HCT116 (cell line): ENCODE data around the gene JPT1. TPM values are rescaled to one million over a fixed set of nuclear protein-coding genes. Genes with fewer than 3 reads are reported as not detected.
"Not testable (repeated sequence)": the region's sequence is repeated elsewhere in the genome, so short reads cannot be mapped to it uniquely, and the experiment has no call there.

Source experiments
- ATAC-seq: fragments of 200-7000 bp; cut with Tn5 transposase; 2 replicates; pipeline ENCODE4 v1.9.1; 2020; ENCODE audit warnings: mild to moderate bottlenecking, moderate library complexity
- BruUV-seq: library from RNA; stranded (reverse); fragments of 400-500 nt; replicated peaks from 2 replicates; lab custom pipeline; 2021; lab: Mats Ljungman, UMichigan
- CTCF ChIA-PET: fragments of 300-600 bp; sonication (Branson Sonifier 250); formaldehyde crosslinking; loops from one replicate; lab custom pipeline; 2021; ENCODE audit warnings: antibody characterized with exemption; lab: Charles Lee
- POLR2A ChIA-PET: fragments of 300-600, 350-600 bp; sonication (Branson Sonifier 250); formaldehyde crosslinking; loops from one replicate; lab custom pipeline; 2021; ENCODE audit warnings: antibody characterized with exemption; lab: Charles Lee
- RAD21 ChIA-PET, 2 experiments: fragments of 300-600 bp; sonication (Branson Sonifier 250); formaldehyde crosslinking; loops; one replicate each; lab custom pipeline; 2023; ENCODE audit warnings: low total read pairs in 2 of 2; ENCODE audit not compliant: uncharacterized antibody in 2 of 2, unreplicated experiment in 2 of 2, low non-redundant PET in 1 of 2; lab: Charles Lee
- DNase-seq: peaks from one replicate; pipeline ENCODE4 v3.0.0-alpha.2; 2010; ENCODE audit warnings: low read depth, low spot score
- H2AFZ ChIP-seq: fragments of 200-600 bp; shearing (Covaris generic), sonication (generic); 2 replicates; pipeline ENCODE4 v1.6.1; 2017; ENCODE audit warnings: low read depth, mixed run types, mixed read lengths, antibody characterized with exemption, low read length; ENCODE audit not compliant: poor library complexity, severe bottlenecking
- H3K27ac ChIP-seq: 2 replicates; pipeline ENCODE4 v1.5.1; 2012; ENCODE audit warnings: low read depth, low read length
- H3K27me3 ChIP-seq: fragments of 200-600 bp; sonication (generic); 2 replicates; pipeline ENCODE4 v1.6.1; 2016; ENCODE audit warnings: mixed run types, low read length, mixed read lengths; ENCODE audit not compliant: insufficient read depth
- H3K36me3 ChIP-seq, 2 experiments: fragments of 200-500 bp in 1 of 2; fragments of 200-600 bp in 1 of 2; sonication (Bioruptor generic) in 1 of 2; sonication (generic) in 1 of 2; 2 replicates each; pipeline versions ENCODE4 v1.5.1 to v1.6.1; 2014 to 2016; ENCODE audit warnings: low read length in 2 of 2, inconsistent platforms in 1 of 2, mixed read lengths in 1 of 2, mixed run types in 1 of 2; ENCODE audit not compliant: insufficient read depth in 2 of 2, control insufficient read depth in 1 of 2
- H3K4me1 ChIP-seq, 2 experiments: fragments of 200-600 bp in 1 of 2; sonication (generic) in 1 of 2; 2 replicates each; pipeline versions ENCODE4 v1.5.1 to v1.6.1; 2012 to 2017; ENCODE audit warnings: low read length in 2 of 2, inconsistent platforms in 1 of 2, mild to moderate bottlenecking in 1 of 2, mixed read lengths in 1 of 2, mixed run types in 1 of 2, moderate library complexity in 1 of 2; ENCODE audit not compliant: insufficient read depth in 2 of 2, control insufficient read depth in 1 of 2
- H3K4me2 ChIP-seq: fragments of 200-600 bp; sonication (generic); 2 replicates; pipeline ENCODE4 v1.6.1; 2017; ENCODE audit warnings: mixed run types, low read length, mixed read lengths
- H3K4me3 ChIP-seq, 2 experiments: fragments of 200-600 bp in 1 of 2; sonication (generic) in 1 of 2; replicated peaks in 1 of 2; 2 replicates each; pipeline ENCODE4 v1.5.1; 2011 to 2016; ENCODE audit warnings: low read length in 2 of 2, control low read depth in 1 of 2, low read depth in 1 of 2, mild to moderate bottlenecking in 1 of 2, mixed read lengths in 1 of 2, mixed run types in 1 of 2
- H3K79me2 ChIP-seq: fragments of 200-600 bp; sonication (generic); 2 replicates; pipeline ENCODE4 v1.6.1; 2017; ENCODE audit warnings: mild to moderate bottlenecking, mixed run types, low read length, moderate library complexity, mixed read lengths; ENCODE audit not compliant: insufficient read depth
- H3K9ac ChIP-seq: fragments of 200-600 bp; sonication (generic); 2 replicates; pipeline ENCODE4 v1.6.1; 2016; ENCODE audit warnings: low read length, mixed read lengths
- H3K9me2 ChIP-seq: fragments of 200-600 bp; sonication (generic), shearing (Covaris generic); 2 replicates; pipeline ENCODE4 v1.6.1; 2017; ENCODE audit warnings: mixed run types, mild to moderate bottlenecking, moderate library complexity; ENCODE audit not compliant: insufficient read depth
- H3K9me3 ChIP-seq, 2 experiments: fragments of 200-500 bp in 1 of 2; fragments of 200-600 bp in 1 of 2; sonication (Bioruptor generic) in 1 of 2; sonication (generic) in 1 of 2; 2 replicates each; pipeline ENCODE4 v1.6.1; 2014 to 2017; ENCODE audit warnings: low read length in 2 of 2, mixed read lengths in 2 of 2, inconsistent platforms in 1 of 2, low read depth in 1 of 2, mild to moderate bottlenecking in 1 of 2, mixed run types in 1 of 2, moderate library complexity in 1 of 2; ENCODE audit not compliant: control insufficient read depth in 1 of 2, insufficient read depth in 1 of 2
- H4K20me1 ChIP-seq: fragments of 200-600 bp; sonication (generic), shearing (Covaris generic); 2 replicates; pipeline ENCODE4 v1.6.1; 2017; ENCODE audit warnings: mixed run types, mild to moderate bottlenecking, moderate library complexity; ENCODE audit not compliant: insufficient read depth
- POLR2AphosphoS5 ChIP-seq: IDR thresholded peaks from 2 replicates; pipeline ENCODE4 v1.6.1; 2011; ENCODE audit warnings: mild to moderate bottlenecking, low read depth, low read length, moderate library complexity
- ZFX ChIP-seq: fragments of 450-650 bp; IDR thresholded peaks from 2 replicates; pipeline ENCODE4 v1.6.1; 2017
- intact Hi-C: fragments of 100-400 bp; cut with micrococcal nuclease; formaldehyde crosslinking; loops from 2 replicates; pipeline ENCODE4 v1.10.0; 2022
- total RNA-seq: library from RNA; stranded (reverse); gene quantifications from one replicate; pipeline ENCODE4 v1.2.1, GENCODE V29; 2021; ENCODE audit not compliant: unreplicated experiment

The JPT1 gene
- total RNA-seq, 1 experiment from 2014 or later = 575 TPM

GRCh38 chr17:75133001-75133400, 21.3 kb downstream of the JPT1 start:
- Histone ChIP-seq H3K36me3 (peaks cover 12 to 43% of the 10 kb centered on the region in 2 experiments; a peak in 2 of 4 replicates), H3K79me2 (peaks cover 49% of the 10 kb centered on the region), H3K9ac (no peak overlapping the region), H3K4me1 (peaks cover 23 to 55% of the 10 kb centered on the region in 2 experiments; a peak in 3 of 4 replicates), H2AFZ (no peak overlapping the region), H4K20me1 (peaks cover 4% of the 10 kb centered on the region; the same call in 1 of the 2 replicates), H3K9me2 (no peaks in the 10 kb centered on the region), H3K4me2 (peak overlapping the region; percentile 17; the same call in 1 of the 2 replicates), H3K27ac (peak overlapping the region; percentile 99), H3K4me3 (no peak overlapping the region), H3K27me3 (no peaks in the 10 kb centered on the region), H3K9me3 (no peaks in the 10 kb centered on the region)
- intact Hi-C loops = no loop called here
- DNase-seq (no peak), ATAC-seq (no peak)
- RAD21 ChIA-PET = interaction anchor here in 1 of 2 experiments (0.9 to 1.6 kb wide), 2 partner anchors 19 to 69 kb away, joined by 3 to 4 read pairs; no protein-coding TSS in a partner anchor
- TF ChIP-seq ZFX (no peak), POLR2AphosphoS5 (peak; percentile 30; the same call in 1 of the 2 replicates)
- TSS peak; percentile 48 for BruUV-seq
- POLR2A ChIA-PET = interaction anchor here (0.7 to 1.9 kb wide), 5 partner anchors 9 to 302 kb away, joined by 3 to 6 read pairs (median 4); no protein-coding TSS in a partner anchor
- CTCF ChIA-PET = interaction anchor here (2.5 to 4.9 kb wide), 2 partner anchors 18 to 171 kb away, joined by 9 to 50 read pairs; no protein-coding TSS in a partner anchor

DNA sequence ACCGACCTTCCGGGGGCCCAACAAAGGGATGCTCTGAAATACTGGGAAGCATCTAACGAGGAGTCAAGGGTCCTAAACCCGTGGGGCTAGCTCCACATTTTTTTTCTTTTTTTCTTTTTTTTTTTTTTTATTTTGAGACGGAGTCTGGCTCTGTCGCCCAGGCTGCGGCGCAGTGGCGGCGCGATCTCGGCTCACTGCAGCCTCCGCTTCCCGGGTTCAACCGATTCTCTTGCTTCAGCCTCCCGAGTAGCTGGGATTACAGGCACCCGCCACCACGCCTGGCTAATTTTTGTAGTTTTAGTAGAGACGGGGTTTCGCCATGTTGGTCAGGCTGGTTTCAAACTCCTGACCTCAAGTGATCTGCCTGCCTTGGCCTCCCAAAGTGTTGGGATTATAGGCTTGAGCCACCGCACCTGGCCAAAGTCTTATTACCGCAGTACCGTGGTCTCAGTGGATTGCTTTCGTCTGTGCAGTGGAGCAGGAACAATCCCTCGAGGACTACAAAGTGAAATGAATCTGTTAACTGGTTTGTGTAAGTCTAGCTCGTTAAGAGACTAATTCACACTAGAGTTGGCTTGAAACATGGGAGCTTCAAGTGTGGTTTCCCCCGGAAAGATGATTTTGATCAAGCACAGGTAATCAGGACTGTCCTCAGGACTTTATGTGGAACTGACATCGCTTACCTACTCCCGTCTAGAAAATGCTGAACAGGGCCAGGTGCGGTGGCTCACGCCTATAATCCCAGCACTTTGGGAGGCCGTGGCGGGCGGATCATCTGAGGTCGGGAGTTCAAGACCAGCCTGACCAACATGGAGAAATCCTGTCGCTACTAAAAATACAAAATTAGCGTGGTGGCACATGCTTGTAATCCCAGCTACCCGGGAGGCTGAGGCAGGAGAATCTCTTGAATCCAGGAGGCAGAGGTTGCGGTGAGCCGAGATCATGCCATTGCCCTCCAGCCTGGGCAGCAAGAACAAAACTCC, 22.0 kb downstream of the JPT1 start:
- peak overlapping the region; percentile 99 for H3K27ac ChIP-seq
- H3K9me3 ChIP-seq, H4K20me1 ChIP-seq, H2AFZ ChIP-seq, intact Hi-C loops, DNase-seq, H3K9me2 ChIP-seq, BruUV-seq, H3K27me3 ChIP-seq: not testable (repeated sequence)
- ChIA-PET POLR2A (interaction anchor here (0.7 to 2.2 kb wide), 11 partner anchors 8 to 302 kb away, joined by 3 to 7 read pairs (median 5); partner anchors contain the start of genes ARMC7 and JPT1), RAD21 (interaction anchor here (0.6 to 1.2 kb wide), 3 partner anchors 18 to 279 kb away, joined by 4 to 6 read pairs (median 4); no protein-coding TSS in a partner anchor), CTCF (interaction anchor here (0.6 to 4.9 kb wide), 10 partner anchors 11 to 170 kb away, joined by 3 to 50 read pairs (median 6); partner anchors contain the start of genes ARMC7, MIF4GD and SLC16A5)
- peaks cover 12 to 43% of the 10 kb centered on the region in 2 experiments; a peak in 2 of 4 replicates for H3K36me3 ChIP-seq
- H3K4me1 ChIP-seq = peaks cover 23 to 60% of the 10 kb centered on the region in 2 experiments; a peak in 3 of 4 replicates
- H3K4me3 ChIP-seq = peak overlapping the region; percentile 85
- peaks cover 52% of the 10 kb centered on the region for H3K79me2 ChIP-seq
- ATAC-seq = peak; percentile 1; the same call in 1 of the 2 replicates
- peak overlapping the region; percentile 99 for H3K9ac ChIP-seq
- peak overlapping the region; percentile 86 for H3K4me2 ChIP-seq
